A549 (cell line): Measurements from ENCODE around the gene TMEM260. TPM values are rescaled to one million over a fixed set of nuclear protein-coding genes. Genes with fewer than 3 reads are reported as not detected.

Experiments used
- ATAC-seq, 2 experiments: fragments of 200-7000 bp in 1 of 2; fragments of >200 bp in 1 of 2; cut with Nextera tagmentation in 1 of 2; cut with Tn5 transposase in 1 of 2; 3 replicates each; pipeline versions ENCODE4 v1.8.0 to v1.9.1; 2018 to 2020; ENCODE audit warnings: mild to moderate bottlenecking in 1 of 2, moderate library complexity in 1 of 2
- CTCF ChIA-PET: fragments of 300-600 bp; sonication (Branson Sonifier 250); formaldehyde crosslinking; extraction: SDS; loops from one replicate; lab custom pipeline; 2021; ENCODE audit warnings: antibody characterized with exemption, inconsistent platforms; lab: Yijun Ruan, JAX
- POLR2A ChIA-PET: fragments of 350-600 bp; formaldehyde crosslinking; extraction: SDS; loops from one replicate; lab custom pipeline; 2021; ENCODE audit warnings: antibody characterized with exemption, inconsistent platforms; lab: Yijun Ruan, JAX
- DNase-seq, 2 experiments: peaks; one replicate each; pipeline versions ENCODE4 v3.0.0 to v3.0.0-alpha.2; 2011 to 2016; ENCODE audit warnings: low read depth in 1 of 2, low spot score in 1 of 2
- FAIRE-seq: peaks from 2 replicates; lab custom pipeline; 2011; peaks lifted over from hg19 to GRCh38; lab: Jason Lieb, UNC
- H3K27ac ChIP-seq, 2 experiments: fragments of >200 bp; sonication (Bioruptor Twin); formaldehyde crosslinking; 3 replicates each; pipeline ENCODE4 v1.5.1; 2016 to 2017
- H3K4me1 ChIP-seq: fragments of >200 bp; sonication (Bioruptor Twin); formaldehyde crosslinking; 3 replicates; pipeline ENCODE4 v1.6.1; 2016
- H3K4me2 ChIP-seq: fragments of >200 bp; sonication (Bioruptor Twin); formaldehyde crosslinking; 3 replicates; pipeline ENCODE4 v1.6.1; 2016
- H3K4me3 ChIP-seq: fragments of >200 bp; sonication (Bioruptor Twin); formaldehyde crosslinking; 3 replicates; pipeline ENCODE4 v1.5.1; 2016
- H3K9me3 ChIP-seq: fragments of >200 bp; sonication (Bioruptor Twin); formaldehyde crosslinking; 3 replicates; pipeline ENCODE4 v1.6.1; 2016
- ATOH8 ChIP-seq: fragments of 250-450 bp; sonication (Bioruptor Pico); IDR thresholded peaks from 2 replicates; pipeline ENCODE4 v1.5.0; 2020; ENCODE audit warnings: low read depth, mild to moderate bottlenecking, moderate library complexity
- BCL3 ChIP-seq: fragments of >200 bp; sonication (Bioruptor Twin); formaldehyde crosslinking; IDR thresholded peaks from 3 replicates; pipeline ENCODE4 v1.6.1; 2016
- BHLHE40 ChIP-seq: IDR thresholded peaks from 2 replicates; pipeline ENCODE4 v1.6.1; 2012; ENCODE audit warnings: low read depth, low read length, inconsistent platforms
- ESRRA ChIP-seq: fragments of 150-350 bp; IDR thresholded peaks from 2 replicates; pipeline ENCODE4 v1.6.1; 2014; ENCODE audit warnings: mild to moderate bottlenecking, low read length, borderline replicate concordance
- GATA3 ChIP-seq: IDR thresholded peaks from 2 replicates; pipeline ENCODE4 v1.6.1; 2012; ENCODE audit warnings: borderline replicate concordance
- HMGXB4 ChIP-seq: fragments of 250-450 bp; sonication (Bioruptor Pico); IDR thresholded peaks from 2 replicates; pipeline ENCODE4 v1.5.0; 2021; ENCODE audit warnings: mild to moderate bottlenecking, moderate library complexity, borderline replicate concordance
- HOXA7 ChIP-seq: fragments of 250-450 bp; sonication (Bioruptor Pico); IDR thresholded peaks from 2 replicates; pipeline ENCODE4 v1.5.0; 2020; ENCODE audit warnings: mild to moderate bottlenecking, moderate library complexity
- HOXB13 ChIP-seq: fragments of 250-450 bp; sonication (Bioruptor Pico); IDR thresholded peaks from 2 replicates; pipeline ENCODE4 v1.5.0; 2020; ENCODE audit warnings: low read depth, mild to moderate bottlenecking, moderate library complexity
- HOXB5 ChIP-seq: fragments of 250-450 bp; sonication (Bioruptor Pico); IDR thresholded peaks from 2 replicates; pipeline ENCODE4 v1.5.0; 2020; ENCODE audit warnings: mild to moderate bottlenecking, moderate library complexity
- JUN ChIP-seq, 2 experiments: fragments of >200 bp; sonication (Bioruptor Twin); formaldehyde crosslinking; IDR thresholded peaks; 2 replicates in 1 of 2; 3 replicates in 1 of 2; pipeline ENCODE4 v1.6.1; 2016 to 2017
- KDM5A ChIP-seq: fragments of 200-600 bp; sonication (generic); IDR thresholded peaks from 2 replicates; pipeline ENCODE4 v1.6.1; 2016; ENCODE audit warnings: antibody characterized with exemption, mild to moderate bottlenecking
- NPAS2 ChIP-seq: fragments of 250-450 bp; sonication (Bioruptor Pico); IDR thresholded peaks from 2 replicates; pipeline ENCODE4 v1.8.0; 2022; ENCODE audit warnings: mild to moderate bottlenecking, moderate library complexity, borderline replicate concordance
- NR3C1 ChIP-seq: fragments of >200 bp; sonication (Bioruptor Twin); formaldehyde crosslinking; IDR thresholded peaks from 3 replicates; pipeline ENCODE4 v1.6.1; 2017
- PBX3 ChIP-seq: IDR thresholded peaks from 2 replicates; pipeline ENCODE4 v1.6.1; 2012
- PHF8 ChIP-seq: fragments of 200-600 bp; sonication (generic); IDR thresholded peaks from 2 replicates; pipeline ENCODE4 v1.6.1; 2016; ENCODE audit warnings: low read depth, mild to moderate bottlenecking, antibody characterized with exemption, moderate library complexity, borderline replicate concordance
- POLR2A ChIP-seq: IDR thresholded peaks from 2 replicates; pipeline ENCODE4 v1.6.1; 2012; ENCODE audit warnings: mild to moderate bottlenecking, low read length
- RAD21 ChIP-seq, 2 experiments: fragments of >200 bp in 1 of 2; sonication (Bioruptor Twin) in 1 of 2; formaldehyde crosslinking in 1 of 2; IDR thresholded peaks in 1 of 2; conservative IDR thresholded peaks in 1 of 2; 2 replicates in 1 of 2; 3 replicates in 1 of 2; pipeline ENCODE4 v1.6.1; 2012 to 2018; ENCODE audit warnings: inconsistent platforms in 1 of 2
- RARB ChIP-seq: fragments of 250-450 bp; sonication (Bioruptor Pico); IDR thresholded peaks from 2 replicates; pipeline ENCODE4 v1.8.0; 2021; ENCODE audit warnings: mild to moderate bottlenecking, moderate library complexity
- RFX5 ChIP-seq: fragments of 450-650 bp; IDR thresholded peaks from 2 replicates; pipeline ENCODE4 v1.7.1; 2014; ENCODE audit warnings: antibody characterized with exemption, mild to moderate bottlenecking, moderate library complexity
- SMC3 ChIP-seq: fragments of >200 bp; sonication (Bioruptor Twin); formaldehyde crosslinking; IDR thresholded peaks from 3 replicates; pipeline ENCODE4 v1.6.1; 2018; ENCODE audit warnings: inconsistent platforms
- SREBF2 ChIP-seq: fragments of 450-650 bp; IDR thresholded peaks from 2 replicates; pipeline ENCODE4 v1.6.1; 2014; ENCODE audit warnings: mild to moderate bottlenecking, moderate library complexity
- TFCP2L1 ChIP-seq: fragments of 250-450 bp; sonication (Bioruptor Pico); IDR thresholded peaks from 2 replicates; pipeline ENCODE4 v1.5.0; 2021; ENCODE audit warnings: mild to moderate bottlenecking
- TP53 ChIP-seq: fragments of 250-450 bp; sonication (Bioruptor Pico); IDR thresholded peaks from 2 replicates; pipeline ENCODE4 v1.5.0; 2021; ENCODE audit warnings: mild to moderate bottlenecking, moderate library complexity
- ZC3H11A ChIP-seq: fragments of 450-650 bp; IDR thresholded peaks from 2 replicates; pipeline ENCODE4 v1.6.1; 2014; ENCODE audit warnings: antibody characterized with exemption, mild to moderate bottlenecking
- ZNF302 ChIP-seq: fragments of 250-450 bp; sonication (Bioruptor Pico); IDR thresholded peaks from 2 replicates; pipeline ENCODE4 v1.9.0; 2021; ENCODE audit warnings: inconsistent platforms, mild to moderate bottlenecking, moderate library complexity
- WGBS: methylation state at CpG from one replicate; pipeline ENCODE4 v1.1.6; 2017; ENCODE audit errors: missing lambda C conversion rate; 5-methylcytosine and 5-hydroxymethylcytosine counted together
- polyA plus RNA-seq, 4 experiments: library from polyadenylated mRNA; depleted of rRNA in 3 of 4; stranded (reverse); fragments of >200 nt; fragmentation: RNase III in 1 of 4; extraction: RNeasy Plus Mini Kit Qiagen cat#74134 plus additional on column Dnase treatment in 1 of 4; gene quantifications; 2 replicates in 3 of 4; 3 replicates in 1 of 4; pipeline ENCODE4 v1.2.3, GENCODE V29; 2011 to 2017

Gene TMEM260
- polyA plus RNA-seq, 2 of the 4 experiments (the other 2 are of a cell fraction) = 6.1 to 17.6 TPM

- ChIA-PET CTCF (interaction anchor here (0.8 to 1.4 kb wide), 4 partner anchors 11 to 101 kb away, joined by 3 to 4 read pairs (median 3); partner anchors contain the start of gene TMEM260), POLR2A (interaction anchor here (1.5 kb wide), 1 partner anchor 11 kb away, joined by 7 read pairs; the partner anchor contains the start of gene TMEM260)
- no peak for TF ChIP-seq JUN (IDR thresholded peaks at IDR 0.05)
- no peak for TF ChIP-seq TFCP2L1 (CRISPR knock-in tag)
- TF ChIP-seq RAD21 (conservative IDR thresholded peaks at IDR 0.05 in 1 of 2, IDR thresholded peaks at IDR 0.05 in 1 of 2) = no peak
- TF ChIP-seq ESRRA = no peak
- TF ChIP-seq RFX5 = no peak
- TF ChIP-seq SMC3 = no peak
- TF ChIP-seq GATA3 = no peak
- TF ChIP-seq PHF8 = no peak
- no peak for TF ChIP-seq PBX3
- no peak for TF ChIP-seq BHLHE40
- TF ChIP-seq ZC3H11A = no peak
- no peak for TF ChIP-seq BCL3
- no peak for TF ChIP-seq RARB
- Histone ChIP-seq H3K27ac (no peak overlapping the region), H3K4me1 (no peaks in the 10 kb centered on the region), H3K4me3 (no peak overlapping the region), H3K9me3 (no peaks in the 10 kb centered on the region), H3K4me2 (no peak overlapping the region)
- WGBS = 91% methylated on average over 5 of the region's 5 CpGs
- DNase-seq (no peak), FAIRE-seq (no peak), ATAC-seq (no peak)
Measured at GRCh38 chr14:56590535-56590960, 10.9 kb downstream of the TMEM260 start.

- no peaks in the 10 kb centered on the region for H3K9me3 ChIP-seq
Measured at GRCh38 chr14:56592746-56593544, 13.3 kb downstream of the TMEM260 start.

More at GRCh38 chr14:56592746-56593544, 13.3 kb downstream of the TMEM260 start:
- WGBS = 65% methylated on average over 5 of the region's 5 CpGs
- DNase-seq (no peak), FAIRE-seq (no peak)
- CTCF ChIA-PET = no interaction called here
- Histone ChIP-seq H3K4me2 (no peak overlapping the region), H3K4me1 (no peaks in the 10 kb centered on the region)
- POLR2A ChIA-PET = no interaction called here
- TF ChIP-seq HOXA7 (CRISPR knock-in tag) (no peak), ATOH8 (CRISPR knock-in tag) (no peak), NPAS2 (CRISPR knock-in tag) (no peak), TP53 (CRISPR knock-in tag) (no peak), HOXB13 (CRISPR knock-in tag) (no peak), SREBF2 (no peak), GATA3 (no peak), HOXB5 (CRISPR knock-in tag) (no peak), BHLHE40 (no peak), ZNF302 (CRISPR knock-in tag) (no peak), NR3C1 (no peak), HMGXB4 (CRISPR knock-in tag) (no peak), POLR2A (no peak), KDM5A (no peak)
- TF ChIP-seq, all 56 proteins: peak for 0
- H3K27ac ChIP-seq = no peak overlapping the region
- H3K4me3 ChIP-seq = no peak overlapping the region
- ATAC-seq = no peak
